ENCODE results near the gene SMAD3.
"Not testable (repeated sequence)": the region's sequence is repeated elsewhere in the genome, so short reads cannot be mapped to it uniquely, and the experiment has no call there.

Gene SMAD3

DNA sequence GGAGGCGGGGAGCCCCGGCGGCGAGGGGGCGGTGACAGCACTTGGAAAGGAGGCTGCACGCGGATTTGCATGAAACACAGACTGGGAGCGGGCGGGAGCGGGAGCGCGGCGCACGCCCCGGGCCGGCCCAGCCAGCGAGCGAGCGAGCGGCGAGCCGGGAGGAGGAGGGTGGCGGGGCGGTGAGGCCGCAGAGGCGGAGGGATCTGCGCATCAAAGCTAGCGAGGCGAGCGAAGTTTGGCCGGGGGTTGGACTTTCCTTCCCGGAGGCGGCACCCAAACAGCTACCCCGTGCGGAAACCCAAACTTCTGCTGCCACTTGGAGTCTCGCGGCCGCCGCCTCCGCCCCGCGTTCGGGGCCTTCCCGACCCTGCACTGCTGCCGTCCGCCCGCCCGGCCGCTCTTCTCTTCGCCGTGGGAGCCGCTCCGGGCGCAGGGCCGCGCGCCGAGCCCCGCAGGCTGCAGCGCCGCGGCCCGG lies at the start of gene SMAD3:
Gene SMAD3, plus strand, starts transcription at position 72 of the 475 bp plus-strand sequence. CDS start 553 bp downstream, outside the sequence.
- peak within 1 kb of the TSS; percentile 13 for H3K27ac ChIP-seq
- TF ChIP-seq, protein P1, sequence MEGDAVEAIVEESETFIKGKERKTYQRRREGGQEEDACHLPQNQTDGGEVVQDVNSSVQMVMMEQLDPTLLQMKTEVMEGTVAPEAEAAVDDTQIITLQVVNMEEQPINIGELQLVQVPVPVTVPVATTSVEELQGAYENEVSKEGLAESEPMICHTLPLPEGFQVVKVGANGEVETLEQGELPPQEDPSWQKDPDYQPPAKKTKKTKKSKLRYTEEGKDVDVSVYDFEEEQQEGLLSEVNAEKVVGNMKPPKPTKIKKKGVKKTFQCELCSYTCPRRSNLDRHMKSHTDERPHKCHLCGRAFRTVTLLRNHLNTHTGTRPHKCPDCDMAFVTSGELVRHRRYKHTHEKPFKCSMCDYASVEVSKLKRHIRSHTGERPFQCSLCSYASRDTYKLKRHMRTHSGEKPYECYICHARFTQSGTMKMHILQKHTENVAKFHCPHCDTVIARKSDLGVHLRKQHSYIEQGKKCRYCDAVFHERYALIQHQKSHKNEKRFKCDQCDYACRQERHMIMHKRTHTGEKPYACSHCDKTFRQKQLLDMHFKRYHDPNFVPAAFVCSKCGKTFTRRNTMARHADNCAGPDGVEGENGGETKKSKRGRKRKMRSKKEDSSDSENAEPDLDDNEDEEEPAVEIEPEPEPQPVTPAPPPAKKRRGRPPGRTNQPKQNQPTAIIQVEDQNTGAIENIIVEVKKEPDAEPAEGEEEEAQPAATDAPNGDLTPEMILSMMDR (conservative IDR thresholded peaks at IDR 0.05), result no peak; the same call in 1 of the 2 replicates
- TF ChIP-seq ZFX (IDR thresholded peaks at IDR 0.05), result peak; percentile 84

DNA sequence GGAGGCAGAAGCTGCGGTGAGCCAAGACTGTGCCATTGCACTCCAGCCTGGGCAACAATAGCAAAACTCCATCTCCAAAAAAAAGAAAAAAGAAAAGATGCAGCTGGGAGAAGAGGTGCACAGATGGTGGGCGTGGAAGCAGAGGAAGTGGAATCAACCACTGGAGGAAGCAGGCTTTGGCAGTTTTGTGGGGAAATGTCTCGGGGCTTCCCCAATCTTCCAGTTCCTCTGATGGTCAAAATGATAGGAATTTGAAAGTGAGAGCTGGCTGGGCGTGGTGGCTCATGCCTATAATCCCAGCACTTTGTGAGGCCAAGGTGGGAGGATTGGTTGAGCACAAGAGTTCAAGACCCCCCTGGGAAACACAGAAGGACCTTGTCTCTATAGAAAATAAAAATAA lies 48.1 kb upstream of the SMAD3 start:
- no peak overlapping the region for H3K27ac ChIP-seq
- no peak for TF ChIP-seq ZFX (IDR thresholded peaks at IDR 0.05)
- TF ChIP-seq, protein P1 (conservative IDR thresholded peaks at IDR 0.05), result no peak

DNA sequence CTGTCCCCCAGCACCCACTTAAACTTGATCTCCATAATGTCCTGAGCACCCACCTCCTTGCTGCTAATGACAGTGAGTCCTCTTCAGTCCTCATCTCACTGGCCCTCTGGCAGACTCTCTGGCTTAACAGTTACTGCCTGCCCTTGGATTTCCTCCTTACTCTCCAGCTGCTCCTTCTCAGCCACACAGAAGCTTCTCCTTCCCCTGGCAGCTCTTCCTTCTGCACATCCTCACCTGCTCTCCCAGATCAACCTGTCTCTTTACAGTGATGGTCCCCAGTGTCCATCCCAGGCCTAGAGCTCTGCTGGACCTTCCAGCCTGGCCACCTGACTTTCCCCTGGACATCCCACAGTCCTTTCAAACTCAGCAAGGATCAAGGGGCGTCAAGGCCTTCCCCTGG lies 47.4 kb upstream of the SMAD3 start:
- no peak for TF ChIP-seq ZFX (IDR thresholded peaks at IDR 0.05)
- TF ChIP-seq, protein P1 (conservative IDR thresholded peaks at IDR 0.05), result no peak
- H3K27ac ChIP-seq, result no peak overlapping the region

DNA sequence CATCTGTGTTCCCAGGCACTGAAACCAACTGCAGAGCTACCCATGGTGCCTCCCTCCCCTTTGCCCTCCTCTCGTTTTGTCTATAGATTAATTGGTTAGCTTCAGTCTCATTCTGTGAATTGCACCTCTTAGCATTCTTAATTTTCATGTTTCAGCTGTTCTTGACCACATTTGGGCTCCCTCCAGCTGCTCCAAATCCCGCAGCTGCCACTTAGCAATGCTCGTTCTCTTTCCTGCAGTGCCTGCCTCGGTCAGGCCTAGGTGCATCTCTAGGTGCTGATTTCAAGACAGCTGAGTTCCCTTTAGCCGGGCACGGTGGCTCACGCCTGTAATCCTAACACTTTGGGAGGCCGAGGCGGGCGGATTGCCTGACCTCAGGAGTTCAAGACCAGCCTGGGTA lies 47.0 kb upstream of the SMAD3 start:
- no peak overlapping the region for H3K27ac ChIP-seq
- TF ChIP-seq ZFX (IDR thresholded peaks at IDR 0.05), result no peak
- TF ChIP-seq, protein P1 (conservative IDR thresholded peaks at IDR 0.05), result no peak

DNA sequence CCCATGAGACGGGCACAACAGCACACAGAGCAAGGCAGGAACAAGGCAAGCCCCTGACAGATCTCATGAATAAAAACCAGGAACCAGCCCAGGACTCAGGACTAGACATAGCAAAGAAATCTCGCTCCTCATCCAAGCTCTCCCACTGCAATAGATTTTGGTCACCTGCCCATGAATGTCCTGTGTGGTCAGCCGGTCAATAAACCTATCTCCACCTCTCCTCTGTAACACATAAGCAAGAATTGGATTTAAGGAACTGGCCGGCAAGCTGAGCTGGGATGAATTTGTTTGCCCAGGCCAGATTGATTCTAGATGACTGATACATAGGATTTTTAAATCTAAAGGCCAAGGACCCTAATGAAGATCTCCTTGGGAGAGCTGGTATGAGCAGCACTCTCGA lies 46.3 kb upstream of the SMAD3 start:
- TF ChIP-seq, protein P1 (conservative IDR thresholded peaks at IDR 0.05), result no peak
- no peak for TF ChIP-seq ZFX (IDR thresholded peaks at IDR 0.05)
- no peak overlapping the region for H3K27ac ChIP-seq

DNA sequence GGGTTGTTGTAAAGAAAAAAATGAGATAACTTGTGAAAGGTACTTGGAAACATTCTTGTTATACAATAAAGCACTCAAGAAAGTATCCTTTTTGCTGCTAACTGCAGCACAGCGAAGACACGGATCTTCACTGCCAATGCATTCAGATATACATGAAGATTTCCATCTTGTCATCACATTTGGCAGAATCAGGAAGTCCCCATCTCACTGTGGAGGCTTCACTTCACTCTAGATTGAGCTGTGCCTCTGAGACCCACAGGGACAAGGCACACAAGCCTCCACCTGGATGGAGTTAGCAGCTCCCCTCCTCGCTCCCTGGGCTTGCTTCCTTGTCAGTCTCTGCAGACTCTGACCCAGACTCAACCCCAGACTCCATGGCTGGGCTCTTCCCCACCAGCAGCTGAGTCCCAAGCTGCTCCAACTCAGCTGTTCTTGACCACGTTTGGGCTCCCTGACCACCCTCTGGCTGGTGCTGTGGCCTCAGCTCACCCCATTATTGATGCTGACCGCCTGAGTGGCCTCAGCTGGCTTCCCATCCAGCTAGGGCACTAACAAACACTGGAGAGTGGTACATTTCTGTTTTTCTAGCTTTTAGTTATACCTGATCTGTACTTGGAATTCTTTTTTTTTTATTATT lies 45.4 kb upstream of the SMAD3 start:
- no peak overlapping the region for H3K27ac ChIP-seq

DNA sequence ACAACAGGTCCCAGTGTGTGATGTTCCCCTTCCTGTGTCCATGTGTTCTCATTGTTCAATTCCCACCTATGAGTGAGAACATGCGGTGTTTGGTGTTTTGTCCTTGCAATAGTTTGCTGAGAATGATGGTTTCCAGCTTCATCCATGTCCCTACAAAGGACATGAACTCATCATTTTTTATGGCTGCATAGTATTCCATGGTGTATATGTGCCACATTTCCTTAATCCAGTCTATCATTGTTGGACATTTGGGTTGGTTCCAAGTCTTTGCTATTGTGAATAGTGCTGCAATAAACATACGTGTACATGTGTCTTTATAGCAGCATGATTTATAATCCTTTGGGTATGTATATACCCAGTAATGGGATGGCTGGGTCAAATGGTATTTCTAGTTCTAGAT lies 44.7 kb upstream of the SMAD3 start:
- H3K27ac ChIP-seq, result not testable (repeated sequence)

More for the DNA sequence above, 45.4 kb upstream of the SMAD3 start:
- TF ChIP-seq, protein P1 (conservative IDR thresholded peaks at IDR 0.05), result no peak
- no peak for TF ChIP-seq ZFX (IDR thresholded peaks at IDR 0.05)

DNA sequence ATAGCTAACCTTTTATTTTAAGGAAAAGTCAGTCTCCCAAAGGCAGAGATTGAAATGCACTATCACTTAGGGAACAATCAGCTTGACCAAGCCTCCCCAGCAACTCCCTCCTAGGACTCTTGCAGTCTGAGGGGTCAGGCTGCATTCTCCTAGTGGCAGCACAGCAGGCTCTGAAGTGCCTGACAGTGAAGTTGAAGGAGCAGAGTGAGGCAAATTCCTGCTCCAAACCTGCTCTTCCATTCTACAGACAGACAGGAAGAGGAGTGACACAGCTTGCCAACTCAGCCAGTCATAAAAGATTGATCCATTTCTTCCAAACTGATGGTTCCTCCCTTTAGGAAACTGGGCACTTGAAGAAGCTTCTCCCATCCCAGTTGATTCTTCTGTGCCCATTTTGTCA lies 43.9 kb upstream of the SMAD3 start:
- no peak overlapping the region for H3K27ac ChIP-seq
- TF ChIP-seq, protein P1 (conservative IDR thresholded peaks at IDR 0.05), result no peak
- TF ChIP-seq ZFX (IDR thresholded peaks at IDR 0.05), result no peak

All from C4-2B (cell line).